ENCODE data around the gene FOXJ3. TPM values are rescaled to one million over a fixed set of nuclear protein-coding genes. Genes with fewer than 3 reads are reported as not detected.

FOXJ3 gene
- total RNA-seq, 1 donor from 2014 or later: 46.2 TPM

GRCh38 chr1:42162181-42162580 is 172.9 kb downstream of the FOXJ3 start:
- intact Hi-C loops (cut with DNase I): no loop called here

GRCh38 chr1:42158189-42158588 is 176.8 kb downstream of the FOXJ3 start:
- DNase-seq (ENCODE audit: low spot score): no peak

More at GRCh38 chr1:42162181-42162580, 172.9 kb downstream of the FOXJ3 start:
- no peak for DNase-seq (ENCODE audit: low spot score)

GRCh38 chr1:42157667-42158066 is 177.4 kb downstream of the FOXJ3 start:
- DNase-seq (ENCODE audit: low spot score): no peak
- intact Hi-C loops (cut with DNase I): no loop called here

More at GRCh38 chr1:42158189-42158588, 176.8 kb downstream of the FOXJ3 start:
- intact Hi-C loops (cut with DNase I): no loop called here

GRCh38 chr1:42155362-42155761 is 179.7 kb downstream of the FOXJ3 start:
- intact Hi-C loops (cut with DNase I): no loop called here
- no peak for DNase-seq (ENCODE audit: low spot score)

- DNase-seq (ENCODE audit: low spot score): no peak
- intact Hi-C loops (cut with DNase I): no loop called here
These were observed 180.3 kb downstream of the FOXJ3 start for GRCh38 chr1:42154685-42155084.

- intact Hi-C loops (cut with DNase I): no loop called here
These were observed 181.4 kb downstream of the FOXJ3 start for GRCh38 chr1:42153624-42154023.

GRCh38 chr1:42152907-42153600 is 182.0 kb downstream of the FOXJ3 start, which contains the start of gene GUCA2B:
Gene GUCA2B, plus strand, starts transcription at chr1:42153410. Its CDS starts 41 bp downstream, at chr1:42153451.
- DNase-seq (ENCODE audit: low spot score): no peak
- intact Hi-C loops (cut with DNase I): no loop called here

More at GRCh38 chr1:42153624-42154023, 181.4 kb downstream of the FOXJ3 start:
- DNase-seq (ENCODE audit: low spot score): no peak

- no peak for DNase-seq (ENCODE audit: low spot score)
- intact Hi-C loops (cut with DNase I): no loop called here
These were observed 182.9 kb downstream of the FOXJ3 start for GRCh38 chr1:42152119-42152518.

- intact Hi-C loops (cut with DNase I): no loop called here
- no peak for DNase-seq (ENCODE audit: low spot score)
These were observed 184.4 kb downstream of the FOXJ3 start for GRCh38 chr1:42150651-42151050.

GRCh38 chr1:42148166-42148565 is 186.9 kb downstream of the FOXJ3 start:
- no peak for DNase-seq (ENCODE audit: low spot score)
- intact Hi-C loops (cut with DNase I): loop anchor here (5.0 kb wide), 1 partner anchor 599 kb away; no protein-coding TSS in a partner anchor

- intact Hi-C loops (cut with DNase I): loop anchor here (1.0 to 5.0 kb wide), 2 partner anchors 27 to 601 kb away; no protein-coding TSS in a partner anchor
- DNase-seq (ENCODE audit: low spot score): no peak
These were observed 188.3 kb downstream of the FOXJ3 start for GRCh38 chr1:42146626-42147320.

- intact Hi-C loops (cut with DNase I): loop anchor here (1.0 to 5.0 kb wide), 2 partner anchors 27 to 601 kb away; no protein-coding TSS in a partner anchor
- no peak for DNase-seq (ENCODE audit: low spot score)
These were observed 189.0 kb downstream of the FOXJ3 start for GRCh38 chr1:42145764-42146625.

GRCh38 chr1:42145389-42145716 is 189.7 kb downstream of the FOXJ3 start:
- no peak for DNase-seq (ENCODE audit: low spot score)
- intact Hi-C loops (cut with DNase I): loop anchor here (5.0 kb wide), 1 partner anchor 602 kb away; no protein-coding TSS in a partner anchor

- intact Hi-C loops (cut with DNase I): loop anchor here (5.0 kb wide), 1 partner anchor 602 kb away; no protein-coding TSS in a partner anchor
- no peak for DNase-seq (ENCODE audit: low spot score)
These were observed 190.2 kb downstream of the FOXJ3 start for GRCh38 chr1:42144711-42145388.

- DNase-seq (ENCODE audit: low spot score): no peak
These were observed 190.9 kb downstream of the FOXJ3 start for GRCh38 chr1:42143896-42144710.

GRCh38 chr1:42142894-42143675 is 191.9 kb downstream of the FOXJ3 start:
- intact Hi-C loops (cut with DNase I): no loop called here

More at GRCh38 chr1:42143896-42144710, 190.9 kb downstream of the FOXJ3 start:
- intact Hi-C loops (cut with DNase I): no loop called here

GRCh38 chr1:42141978-42142377 is 193.1 kb downstream of the FOXJ3 start:
- no peak for DNase-seq (ENCODE audit: low spot score)
- intact Hi-C loops (cut with DNase I): no loop called here

More at GRCh38 chr1:42142894-42143675, 191.9 kb downstream of the FOXJ3 start:
- no peak for DNase-seq (ENCODE audit: low spot score)

- intact Hi-C loops (cut with DNase I): no loop called here
- DNase-seq (ENCODE audit: low spot score): no peak
These were observed 194.8 kb downstream of the FOXJ3 start for GRCh38 chr1:42140191-42140590.

All from cardiac septum (tissue), 1 donor.